Activated CD8-positive, alpha-beta T cell treated with anti-CD3 and anti-CD28 coated beads, Interleukin-2, amount 10 ng/mL, durations not matched to agents 7 days and 5 days (primary cell): ENCODE data around the gene SUGT1. TPM values are rescaled to one million over a fixed set of nuclear protein-coding genes. Genes with fewer than 3 reads are reported as not detected.
"Not testable (repeated sequence)": the region's sequence is repeated elsewhere in the genome, so short reads cannot be mapped to it uniquely, and the experiment has no call there.

Experiments used
- ATAC-seq: fragments of 150-1000 bp; cut with Tn5 transposase; one replicate; pipeline ENCODE4 v1.10.0; 2021; ENCODE audit warnings: moderate library complexity
- CTCF ChIA-PET: fragments of 350-600 bp; sonication (Branson Sonifier 250); formaldehyde crosslinking; loops from one replicate; lab custom pipeline; 2021; ENCODE audit warnings: antibody characterized with exemption; lab: Charles Lee
- POLR2A ChIA-PET: fragments of 350-600 bp; sonication (Branson Sonifier 250); formaldehyde crosslinking; loops from one replicate; lab custom pipeline; 2021; ENCODE audit warnings: antibody characterized with exemption; lab: Charles Lee
- DNase-seq: peaks from one replicate; pipeline ENCODE4 v3.0.0-alpha.2; 2020
- H3K27ac Mint-ChIP-seq: one replicate; pipeline ENCODE4 v1.8.0; 2021; ENCODE audit warnings: mild to moderate bottlenecking, mixed read lengths
- H3K27me3 Mint-ChIP-seq: one replicate; pipeline ENCODE4 v1.8.0; 2021; ENCODE audit warnings: low read depth, mixed read lengths
- H3K36me3 Mint-ChIP-seq: one replicate; pipeline ENCODE4 v1.8.0; 2021; ENCODE audit warnings: low read depth, mixed read lengths
- H3K4me1 Mint-ChIP-seq: one replicate; pipeline ENCODE4 v1.8.0; 2021; ENCODE audit warnings: low read depth, mixed read lengths
- H3K4me3 Mint-ChIP-seq: one replicate; pipeline ENCODE4 v1.8.0; 2021; ENCODE audit warnings: mild to moderate bottlenecking, mixed read lengths
- H3K9me3 Mint-ChIP-seq: one replicate; pipeline ENCODE4 v1.8.0; 2022; ENCODE audit warnings: mixed read lengths; ENCODE audit not compliant: insufficient read depth
- total RNA-seq, 2 experiments: library from RNA; stranded (reverse); gene quantifications; one replicate each; pipeline ENCODE4 v1.2.3, GENCODE V29; 2021

The SUGT1 gene
- total RNA-seq: 10 to 100 TPM; 48.5 to 50.7 TPM

DNA sequence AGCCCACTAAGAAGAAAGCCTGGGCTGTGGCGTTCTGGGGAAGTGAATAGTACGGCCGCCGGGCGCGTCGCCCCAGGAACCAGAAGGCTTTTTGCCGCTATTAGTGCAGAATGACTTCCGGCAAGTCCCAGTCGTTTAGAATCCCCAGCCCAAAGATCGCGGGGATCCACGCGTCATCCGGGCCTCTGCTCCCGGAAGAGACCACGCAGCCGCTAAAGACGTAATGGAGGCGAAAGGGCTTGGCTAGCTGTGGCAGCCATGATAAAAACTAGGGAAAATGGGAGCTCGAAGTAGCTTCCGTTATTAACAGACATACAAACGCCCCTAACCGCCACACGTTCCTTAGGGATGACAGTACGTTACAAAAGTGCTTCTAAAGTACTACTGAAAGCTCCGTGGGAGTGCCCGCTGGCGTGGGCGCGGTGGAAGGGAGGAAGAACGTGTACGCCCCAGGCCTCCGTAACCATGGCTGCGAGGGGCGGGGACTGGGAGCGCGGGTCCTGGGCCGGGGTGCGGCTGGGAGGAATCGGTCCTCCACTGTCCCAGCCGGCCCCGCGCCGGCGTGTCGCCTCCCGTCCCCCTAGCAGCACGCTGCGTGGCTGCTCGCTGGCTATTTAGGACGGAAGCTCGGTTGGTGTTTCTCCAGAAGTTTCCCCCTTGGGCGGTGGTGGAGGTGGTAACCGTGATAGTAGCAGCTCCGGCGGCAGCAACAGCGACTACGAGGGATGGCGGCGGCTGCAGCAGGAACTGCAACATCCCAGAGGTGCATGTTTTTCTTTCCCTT is at the start of gene SUGT1:
TSS of gene SUGT1 (plus strand) at position 641 of the 784 bp plus-strand sequence. CDS start at position 726, 85 bp downstream.
- Mint-ChIP-seq H3K4me1 (peaks cover 8% of the 10 kb centered on the region), H3K27me3 (no peaks in the 10 kb centered on the region), H3K36me3 (peaks cover 24% of the 10 kb centered on the region), H3K4me3 (no peak within 1 kb of the TSS), H3K9me3 (no peaks in the 10 kb centered on the region), H3K27ac (peak within 1 kb of the TSS; percentile 50)
- ATAC-seq: peak; percentile 96
- CTCF ChIA-PET: interaction anchor here (0.6 to 3.5 kb wide), 19 partner anchors 12 to 624 kb away, joined by 3 to 48 read pairs (median 5); partner anchors contain the start of gene VPS36
- POLR2A ChIA-PET: interaction anchor here (0.6 to 3.4 kb wide), 8 partner anchors 14 to 638 kb away, joined by 3 to 38 read pairs (median 3); no protein-coding TSS in a partner anchor
- DNase-seq: peak; percentile 97

DNA sequence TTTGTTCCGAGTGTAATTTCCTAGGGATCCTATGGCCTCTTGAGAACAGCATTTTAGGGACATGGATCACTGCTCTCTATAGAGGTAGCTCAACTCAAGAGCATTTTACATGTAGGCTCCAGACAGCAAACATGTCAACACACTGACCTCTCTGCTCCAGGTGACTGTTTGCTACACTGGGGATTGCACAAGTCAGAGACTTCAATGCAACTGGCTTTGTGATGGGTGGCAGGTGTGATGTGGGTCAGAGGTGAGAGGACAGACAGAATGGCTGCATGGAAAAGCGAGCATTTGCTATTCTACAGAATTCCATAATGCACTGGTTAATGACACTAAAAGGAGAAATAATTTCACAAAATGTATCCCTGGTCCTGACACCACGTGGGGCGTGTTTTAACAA is 49.3 kb upstream of the SUGT1 start:
- H3K36me3 Mint-ChIP-seq, H3K4me3 Mint-ChIP-seq, POLR2A ChIA-PET, CTCF ChIA-PET, H3K9me3 Mint-ChIP-seq, DNase-seq, H3K27ac Mint-ChIP-seq, ATAC-seq: not testable (repeated sequence)
- H3K4me1 Mint-ChIP-seq: peaks cover 15% of the 10 kb centered on the region
- peaks cover 20% of the 10 kb centered on the region for H3K27me3 Mint-ChIP-seq

DNA sequence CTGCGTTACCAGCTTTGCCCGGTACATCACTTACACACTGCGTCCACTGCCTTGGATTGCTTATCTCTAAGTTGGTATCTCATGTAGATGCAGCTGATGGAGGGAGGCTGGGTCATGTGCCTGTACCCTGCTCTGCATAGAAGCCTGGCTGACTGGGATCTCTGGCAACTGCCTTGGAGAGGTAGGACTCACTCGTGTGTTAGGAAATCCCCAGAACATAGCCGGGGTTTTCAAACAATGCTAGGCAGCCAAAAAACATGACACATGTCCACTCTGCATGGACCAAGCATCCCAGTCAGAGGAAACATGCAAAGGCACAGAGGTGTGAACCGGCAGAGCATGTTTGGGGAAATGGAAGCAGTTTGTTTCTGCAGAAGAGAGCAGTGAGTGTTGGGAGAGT is 46.5 kb upstream of the SUGT1 start:
- H3K27me3 Mint-ChIP-seq: peaks cover 10% of the 10 kb centered on the region
- H3K36me3 Mint-ChIP-seq, ATAC-seq, POLR2A ChIA-PET, H3K4me3 Mint-ChIP-seq, H3K4me1 Mint-ChIP-seq, CTCF ChIA-PET, H3K9me3 Mint-ChIP-seq, DNase-seq, H3K27ac Mint-ChIP-seq: not testable (repeated sequence)

DNA sequence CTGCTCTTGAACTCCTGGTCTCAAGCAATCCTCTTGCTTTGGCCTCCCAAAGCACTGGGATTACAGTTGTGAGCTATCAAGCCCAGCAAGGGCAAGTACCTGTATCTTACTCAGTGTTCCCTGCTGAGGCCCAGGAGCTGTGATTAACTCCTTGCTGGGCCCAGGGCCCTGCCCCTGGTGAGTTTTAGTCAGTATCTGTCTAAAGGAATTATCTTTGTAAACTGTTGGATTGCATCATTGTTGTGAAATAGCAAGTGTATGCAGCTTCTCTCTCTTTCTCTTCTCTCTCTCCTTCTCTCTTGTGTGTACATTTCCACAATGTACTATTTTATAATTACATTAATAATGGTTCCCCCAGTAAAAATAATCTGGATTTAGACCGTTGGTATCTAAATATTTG is 45.8 kb upstream of the SUGT1 start:
- H3K27ac Mint-ChIP-seq, DNase-seq, POLR2A ChIA-PET, H3K27me3 Mint-ChIP-seq, ATAC-seq, H3K4me3 Mint-ChIP-seq, H3K9me3 Mint-ChIP-seq, H3K4me1 Mint-ChIP-seq, H3K36me3 Mint-ChIP-seq: not testable (repeated sequence)
- CTCF ChIA-PET: interaction anchor here (0.9 kb wide), 1 partner anchor 46 kb away, joined by 3 read pairs; the partner anchor contains the start of gene SUGT1

DNA sequence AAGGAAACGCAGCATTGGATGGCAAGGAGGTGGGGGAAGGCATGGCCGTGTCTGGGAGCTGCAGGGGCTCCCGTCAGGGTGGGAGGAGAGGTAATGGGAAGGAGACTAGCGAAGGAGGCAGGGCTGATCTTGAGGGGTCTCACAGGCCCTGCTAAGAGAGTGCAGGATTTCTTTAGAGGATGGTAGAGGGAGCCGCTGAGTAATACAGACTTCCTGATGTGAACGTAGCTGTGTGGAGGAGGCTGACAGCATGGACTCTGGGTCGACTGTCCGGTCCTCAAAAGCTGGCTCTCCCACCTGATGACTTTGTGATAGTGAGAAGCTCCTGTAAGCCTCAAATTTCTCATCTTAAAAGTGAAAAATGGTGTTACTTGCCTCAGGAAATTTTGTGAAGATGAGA is 44.5 kb upstream of the SUGT1 start:
- DNase-seq, ATAC-seq, POLR2A ChIA-PET, H3K27ac Mint-ChIP-seq, H3K36me3 Mint-ChIP-seq, H3K4me1 Mint-ChIP-seq, H3K4me3 Mint-ChIP-seq, H3K9me3 Mint-ChIP-seq, H3K27me3 Mint-ChIP-seq: not testable (repeated sequence)
- CTCF ChIA-PET: interaction anchor here (1.2 to 1.5 kb wide), 2 partner anchors 57 to 360 kb away, joined by 3 to 9 read pairs; no protein-coding TSS in a partner anchor

DNA sequence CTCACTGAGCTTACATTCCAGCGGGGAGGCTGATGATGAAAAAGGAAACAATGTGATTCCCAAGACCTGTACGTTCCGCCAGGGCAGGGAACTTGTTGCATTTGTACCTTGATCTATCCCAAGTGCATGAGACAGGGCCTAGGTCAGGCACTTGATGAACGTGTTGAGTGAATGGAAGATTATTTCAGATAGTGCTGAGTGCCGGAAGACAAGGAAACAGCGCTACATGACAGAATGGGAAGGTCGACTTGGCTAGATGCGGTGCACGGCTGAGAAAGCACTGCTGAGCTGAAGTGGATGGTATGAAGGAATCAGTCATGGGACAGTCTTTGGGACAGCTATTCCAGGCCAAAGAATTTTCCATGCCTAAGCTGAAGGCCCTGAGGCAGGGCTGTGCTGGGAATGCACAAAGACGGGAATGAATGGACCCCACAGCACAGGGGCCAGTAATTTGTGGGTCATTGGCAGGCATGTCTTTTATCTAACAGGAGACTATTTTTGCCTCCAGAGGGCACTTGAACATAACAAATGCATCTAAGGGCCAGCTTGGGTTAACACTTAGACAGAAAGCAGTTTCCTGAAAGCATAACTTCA is 43.5 kb upstream of the SUGT1 start:
- CTCF ChIA-PET: interaction anchor here (0.8 to 1.5 kb wide), 5 partner anchors 9 to 359 kb away, joined by 3 to 9 read pairs (median 3); no protein-coding TSS in a partner anchor
- H3K4me3 Mint-ChIP-seq, DNase-seq, POLR2A ChIA-PET, H3K9me3 Mint-ChIP-seq, H3K36me3 Mint-ChIP-seq, H3K4me1 Mint-ChIP-seq, H3K27ac Mint-ChIP-seq: not testable (repeated sequence)
- H3K27me3 Mint-ChIP-seq: peaks cover 14% of the 10 kb centered on the region
- peak; percentile 71 for ATAC-seq

DNA sequence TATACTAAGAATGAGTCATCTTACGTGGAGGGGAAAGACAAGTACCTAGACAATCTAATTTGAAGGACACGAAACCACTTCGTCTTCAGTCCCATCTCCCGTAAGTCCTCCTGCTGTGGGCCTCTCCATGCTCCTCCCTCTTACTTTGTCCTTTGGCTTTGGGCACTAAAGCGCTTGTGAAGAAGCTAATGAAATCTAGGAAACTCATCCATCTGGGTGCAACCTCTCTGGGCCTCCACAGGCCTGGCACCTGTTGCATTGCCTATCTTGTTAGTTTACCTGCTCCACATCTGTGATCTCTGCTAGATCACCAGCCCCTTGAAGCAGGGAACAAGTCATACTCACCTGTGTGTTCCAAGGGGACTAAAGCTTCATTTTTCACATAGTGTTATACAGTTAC is 42.5 kb upstream of the SUGT1 start:
- CTCF ChIA-PET: interaction anchor here (1.1 to 1.3 kb wide), 2 partner anchors 236 to 358 kb away, joined by 3 to 6 read pairs; no protein-coding TSS in a partner anchor
- POLR2A ChIA-PET: not testable (repeated sequence)

DNA sequence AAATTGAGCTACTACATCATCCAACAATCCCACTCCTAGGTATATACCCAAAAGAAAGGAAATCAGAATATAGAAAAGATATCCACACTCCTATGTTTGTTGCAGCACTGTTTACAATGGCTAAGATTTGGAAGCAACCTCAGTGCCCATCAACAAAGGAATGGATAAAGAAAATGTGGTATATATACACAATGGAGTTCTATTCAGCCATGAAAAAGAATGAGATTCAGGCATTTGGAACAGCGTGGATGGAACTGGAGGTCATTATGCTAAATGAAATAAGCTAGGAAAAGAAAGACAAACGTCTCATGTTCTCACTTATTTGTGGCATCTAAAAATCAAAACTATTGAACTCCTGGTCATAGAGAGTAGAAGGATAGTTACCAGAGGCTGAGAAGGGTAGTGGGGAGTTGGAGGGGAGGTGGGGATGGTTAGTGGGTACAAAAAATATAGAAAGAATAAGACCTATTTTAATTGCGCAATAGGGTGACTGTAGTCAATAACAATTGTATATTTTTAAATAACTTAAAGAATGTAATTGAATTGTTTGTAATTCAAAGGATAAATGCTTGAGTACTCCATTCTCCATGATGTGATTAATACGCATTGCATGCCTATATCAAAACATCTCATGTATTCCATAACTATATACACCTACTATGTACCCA is 37.4 kb upstream of the SUGT1 start:
- H3K4me3 Mint-ChIP-seq: peak overlapping the region; percentile 4
- peaks cover 11% of the 10 kb centered on the region for H3K27me3 Mint-ChIP-seq
- H3K27ac Mint-ChIP-seq: no peak overlapping the region
- H3K36me3 Mint-ChIP-seq: peaks cover 3% of the 10 kb centered on the region
- H3K9me3 Mint-ChIP-seq: no peaks in the 10 kb centered on the region
- POLR2A ChIA-PET: no interaction called here
- CTCF ChIA-PET: interaction anchor here (1.0 to 1.9 kb wide), 2 partner anchors 37 to 353 kb away, joined by 5 to 10 read pairs; partner anchors contain the start of gene SUGT1
- peaks cover 30% of the 10 kb centered on the region for H3K4me1 Mint-ChIP-seq
- ATAC-seq: no peak
- no peak for DNase-seq

More for the DNA sequence above, 42.5 kb upstream of the SUGT1 start:
- H3K27ac Mint-ChIP-seq, DNase-seq, H3K9me3 Mint-ChIP-seq, H3K4me1 Mint-ChIP-seq, ATAC-seq, H3K36me3 Mint-ChIP-seq, H3K4me3 Mint-ChIP-seq: not testable (repeated sequence)
- peaks cover 14% of the 10 kb centered on the region for H3K27me3 Mint-ChIP-seq

DNA sequence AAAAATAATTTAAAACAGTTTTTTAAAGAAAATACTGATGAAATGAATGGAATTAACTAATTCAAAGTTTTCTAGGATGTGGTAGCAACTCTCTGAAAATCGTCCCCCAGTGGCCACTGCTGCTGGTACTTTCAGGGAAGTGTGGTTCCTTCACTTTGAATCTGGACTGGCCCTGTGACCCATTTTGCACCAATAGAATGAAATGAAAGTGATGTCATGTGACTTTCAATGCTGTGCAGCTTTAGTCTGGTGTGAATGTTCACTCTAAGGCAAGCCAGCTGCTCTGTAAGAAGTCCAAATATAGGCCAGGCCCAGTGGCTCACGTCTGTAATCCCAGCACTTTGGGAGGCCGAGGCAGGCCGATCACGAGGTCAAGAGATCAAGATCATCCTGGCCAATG is 36.8 kb upstream of the SUGT1 start:
- H3K4me1 Mint-ChIP-seq: peaks cover 32% of the 10 kb centered on the region
- DNase-seq (no peak), ATAC-seq (no peak)
- ChIA-PET POLR2A (interaction anchor here (2.5 kb wide), 1 partner anchor 37 kb away, joined by 38 read pairs; the partner anchor contains the start of gene SUGT1), CTCF (interaction anchor here (1.0 to 1.9 kb wide), 4 partner anchors 36 to 352 kb away, joined by 3 to 10 read pairs (median 4); partner anchors contain the start of gene SUGT1)
- H3K27me3 Mint-ChIP-seq: peaks cover 11% of the 10 kb centered on the region
- no peaks in the 10 kb centered on the region for H3K9me3 Mint-ChIP-seq
- peak overlapping the region; percentile 100 for H3K4me3 Mint-ChIP-seq
- peaks cover 3% of the 10 kb centered on the region for H3K36me3 Mint-ChIP-seq
- peak overlapping the region; percentile 92 for H3K27ac Mint-ChIP-seq

DNA sequence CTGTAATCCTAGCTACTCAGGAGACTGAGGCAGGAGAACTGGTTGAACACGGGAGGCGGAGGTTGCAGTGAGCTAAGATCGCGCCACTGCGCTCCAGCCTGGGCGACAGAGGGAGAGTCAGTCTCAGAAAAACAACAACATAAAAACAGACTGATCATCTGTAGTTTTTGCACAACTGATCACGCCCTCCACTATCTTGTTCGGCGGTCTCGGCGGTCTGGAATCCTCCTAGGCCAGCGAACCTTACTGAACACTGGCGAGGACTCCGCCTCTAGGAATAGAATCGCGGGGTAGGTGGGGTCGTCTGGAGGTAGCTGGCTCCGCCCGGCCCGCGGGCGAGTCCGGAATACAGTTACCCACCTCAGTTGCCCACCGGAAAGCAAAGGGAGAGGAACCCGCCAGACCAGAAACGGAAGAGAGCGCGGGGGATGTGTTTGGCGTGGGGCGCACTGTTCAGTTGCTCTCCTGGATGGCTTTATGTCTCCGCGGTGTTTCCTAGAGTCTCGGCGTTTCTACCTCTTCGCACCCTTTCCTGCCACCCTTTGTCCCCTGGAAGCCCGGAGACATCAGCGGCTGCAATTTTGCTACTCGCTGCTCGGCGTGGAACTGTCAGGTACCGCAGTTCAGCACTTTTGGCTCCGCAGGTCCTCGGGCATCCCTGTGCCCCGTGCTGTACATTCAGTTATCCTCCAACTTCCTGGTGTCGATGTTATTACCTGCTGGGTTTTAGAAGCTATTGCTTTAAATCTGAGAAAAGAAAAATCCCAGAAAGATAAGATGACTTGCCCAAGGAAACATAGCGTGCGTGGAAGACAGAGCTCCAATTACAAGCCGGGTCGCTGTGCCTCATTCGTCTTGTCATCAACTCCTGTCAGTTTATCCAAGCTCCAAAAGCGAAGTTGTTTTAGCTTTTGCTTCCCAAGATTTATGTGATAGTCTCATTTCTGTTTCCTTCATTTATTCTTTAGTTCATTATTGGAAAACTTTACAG is 35.3 kb upstream of the SUGT1 start:
- Mint-ChIP-seq H3K4me3 (peak overlapping the region; percentile 100), H3K36me3 (peaks cover 7% of the 10 kb centered on the region), H3K27ac (peak overlapping the region; percentile 92), H3K27me3 (peaks cover 9% of the 10 kb centered on the region), H3K9me3 (no peaks in the 10 kb centered on the region), H3K4me1 (peaks cover 32% of the 10 kb centered on the region)
- DNase-seq (peak; percentile 90), ATAC-seq (peak; percentile 96)
- ChIA-PET CTCF (interaction anchor here (0.5 to 1.9 kb wide), 11 partner anchors 9 to 701 kb away, joined by 3 to 31 read pairs (median 4); partner anchors contain the start of gene SUGT1), POLR2A (interaction anchor here (0.8 to 2.5 kb wide), 7 partner anchors 9 to 167 kb away, joined by 3 to 38 read pairs (median 4); partner anchors contain the start of gene SUGT1)
